ENCODE measurements around the gene ST6GALNAC5. TPM values are rescaled to one million over a fixed set of nuclear protein-coding genes. Genes with fewer than 3 reads are reported as not detected.
A peak's percentile ranks its signal among the peaks of the same experiment; 100 is the strongest.

Gene ST6GALNAC5
- total and polyA plus RNA-seq, 9 donors, result 2.9 to 21.0 (median 9.9) TPM

DNA sequence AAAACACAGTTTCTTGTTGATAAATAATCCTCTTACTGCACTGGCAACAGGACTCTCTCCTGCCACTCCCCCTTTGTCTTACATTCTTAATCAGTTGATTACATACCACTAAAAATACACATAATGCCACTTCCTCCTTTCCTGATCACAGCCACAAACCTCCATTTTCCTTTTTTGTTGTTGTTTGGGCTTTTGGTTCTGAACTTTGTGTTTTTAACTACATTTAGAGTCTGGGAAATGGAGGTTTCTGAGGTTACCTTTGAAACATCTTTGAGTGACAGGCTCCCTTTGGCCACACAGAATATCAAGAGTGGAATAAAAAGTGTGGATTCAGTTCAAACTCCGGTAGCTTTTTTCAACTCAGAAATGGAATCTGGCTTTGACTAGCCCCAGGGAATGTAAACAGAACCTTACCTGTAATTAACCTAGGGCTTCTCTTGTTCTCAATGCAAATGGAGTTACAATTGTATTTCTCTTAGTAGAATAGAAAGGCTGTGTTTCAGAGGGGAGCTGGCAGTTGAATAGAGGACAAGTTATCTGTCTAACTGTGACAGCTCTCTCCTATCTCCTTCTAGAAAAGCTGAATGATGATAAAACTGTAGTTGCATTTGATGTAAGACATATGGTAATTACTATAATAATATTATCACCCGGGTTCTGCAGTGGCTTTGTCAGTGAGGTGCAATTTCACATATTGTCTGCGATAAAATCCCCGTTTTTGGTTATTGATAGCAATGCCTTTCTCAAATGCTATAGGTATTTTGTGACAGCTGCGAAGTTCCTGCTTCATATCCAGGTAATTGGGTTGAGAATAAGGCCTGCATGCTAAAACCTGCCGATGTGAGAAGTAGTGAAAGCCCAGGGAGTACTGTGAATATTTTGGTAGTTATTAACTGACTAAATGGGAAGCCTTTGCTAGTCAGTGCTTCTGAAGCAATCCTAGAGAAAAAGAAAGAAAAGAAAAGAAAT lies 66.9 kb downstream of the ST6GALNAC5 start:
- peaks cover 8% of the 10 kb centered on the region for H3K4me1 ChIP-seq (ENCODE audit: insufficient read depth)
- intact Hi-C loops (cut with DNase I), result no loop called here
- H3K36me3 ChIP-seq, result no peaks in the 10 kb centered on the region
- no peaks in the 10 kb centered on the region for H3K27me3 ChIP-seq
- peak overlapping the region in 1 of 2 donors; percentile 62 for H3K27ac ChIP-seq
- TF ChIP-seq POLR2A (IDR thresholded peaks at IDR 0.05) (no peak), EP300 (IDR thresholded peaks at IDR 0.05) (no peak)
- TF ChIP-seq, protein P1, sequence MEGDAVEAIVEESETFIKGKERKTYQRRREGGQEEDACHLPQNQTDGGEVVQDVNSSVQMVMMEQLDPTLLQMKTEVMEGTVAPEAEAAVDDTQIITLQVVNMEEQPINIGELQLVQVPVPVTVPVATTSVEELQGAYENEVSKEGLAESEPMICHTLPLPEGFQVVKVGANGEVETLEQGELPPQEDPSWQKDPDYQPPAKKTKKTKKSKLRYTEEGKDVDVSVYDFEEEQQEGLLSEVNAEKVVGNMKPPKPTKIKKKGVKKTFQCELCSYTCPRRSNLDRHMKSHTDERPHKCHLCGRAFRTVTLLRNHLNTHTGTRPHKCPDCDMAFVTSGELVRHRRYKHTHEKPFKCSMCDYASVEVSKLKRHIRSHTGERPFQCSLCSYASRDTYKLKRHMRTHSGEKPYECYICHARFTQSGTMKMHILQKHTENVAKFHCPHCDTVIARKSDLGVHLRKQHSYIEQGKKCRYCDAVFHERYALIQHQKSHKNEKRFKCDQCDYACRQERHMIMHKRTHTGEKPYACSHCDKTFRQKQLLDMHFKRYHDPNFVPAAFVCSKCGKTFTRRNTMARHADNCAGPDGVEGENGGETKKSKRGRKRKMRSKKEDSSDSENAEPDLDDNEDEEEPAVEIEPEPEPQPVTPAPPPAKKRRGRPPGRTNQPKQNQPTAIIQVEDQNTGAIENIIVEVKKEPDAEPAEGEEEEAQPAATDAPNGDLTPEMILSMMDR (IDR thresholded peaks at IDR 0.05), result no peak
- 43 to 52% (median 43%) methylated on average over 6 of the region's 6 CpGs for WGBS, 3 donors
- no peak overlapping the region for H3K4me3 ChIP-seq
- H3K9me3 ChIP-seq, result no peaks in the 10 kb centered on the region
- no peak for DNase-seq

DNA sequence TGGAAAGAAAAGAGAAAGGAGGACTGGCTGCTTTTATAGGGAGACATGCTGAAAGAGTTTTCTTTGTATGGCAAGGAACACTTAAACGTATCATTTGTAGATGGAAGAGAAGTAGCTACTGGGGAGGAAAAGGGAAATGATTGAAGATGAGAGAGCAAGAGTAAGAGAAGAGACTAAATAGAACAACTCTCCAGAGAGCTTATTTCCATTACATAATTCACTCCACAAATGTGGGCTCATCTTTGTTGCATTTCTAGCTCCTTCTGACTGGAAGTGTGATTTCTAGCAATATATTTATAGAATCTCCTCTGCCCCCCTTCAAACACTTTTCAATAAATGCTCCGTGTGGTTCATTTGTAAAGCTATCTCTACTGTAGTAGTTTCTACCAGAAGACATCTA lies 71.0 kb downstream of the ST6GALNAC5 start:
- TF ChIP-seq, protein P1 (IDR thresholded peaks at IDR 0.05), result no peak
- TF ChIP-seq POLR2A (IDR thresholded peaks at IDR 0.05) (no peak), EP300 (IDR thresholded peaks at IDR 0.05) (no peak)
- H3K36me3 ChIP-seq, result no peaks in the 10 kb centered on the region
- H3K4me3 ChIP-seq, result no peak overlapping the region
- peaks cover 6% of the 10 kb centered on the region for H3K4me1 ChIP-seq (ENCODE audit: insufficient read depth)
- intact Hi-C loops (cut with DNase I), result no loop called here
- peak overlapping the region in 1 of 2 donors; percentile 29 for H3K27ac ChIP-seq
- H3K9me3 ChIP-seq, result no peaks in the 10 kb centered on the region
- DNase-seq, result no peak
- H3K27me3 ChIP-seq, result no peaks in the 10 kb centered on the region
- WGBS, 3 donors, result 37 to 56% (median 48%) methylated on average over 2 of the region's 2 CpGs

DNA sequence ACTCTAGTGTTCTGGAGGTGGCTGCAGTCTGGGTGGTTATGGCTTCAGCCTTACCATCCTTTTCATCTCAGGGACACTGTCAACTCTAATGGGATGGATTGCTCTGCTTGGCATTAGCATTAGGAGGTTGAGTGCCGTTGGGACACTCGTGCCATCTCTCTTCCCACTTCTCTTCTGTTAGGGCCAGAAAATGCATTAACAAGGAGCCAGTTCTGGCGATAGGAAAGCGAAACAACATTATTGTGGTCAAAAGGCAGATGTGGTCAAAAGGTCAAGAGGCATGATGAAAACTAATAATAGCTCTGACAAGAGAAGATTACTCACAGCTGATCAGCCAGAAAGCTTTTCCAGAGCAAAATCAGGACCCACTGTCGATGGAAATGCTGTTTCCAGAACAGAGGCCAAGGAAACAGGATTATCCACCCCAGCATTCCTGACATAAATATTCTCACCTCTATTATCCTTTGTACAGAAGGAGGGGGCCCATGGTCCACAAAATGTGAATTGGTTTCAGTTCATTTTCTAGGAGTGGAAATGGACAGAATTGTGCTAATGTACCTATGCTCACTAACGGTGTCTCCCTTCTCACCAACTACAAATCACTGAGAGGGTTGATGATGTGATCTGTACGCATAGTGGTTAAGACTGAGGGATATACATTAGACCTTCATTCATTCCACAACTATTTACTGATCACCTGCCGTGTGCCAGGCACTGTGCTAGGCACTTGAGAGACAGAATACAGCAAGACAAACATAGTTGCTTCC lies 72.0 kb downstream of the ST6GALNAC5 start:
- no peak overlapping the region for H3K27ac ChIP-seq
- H3K9me3 ChIP-seq, result no peaks in the 10 kb centered on the region
- no peaks in the 10 kb centered on the region for H3K36me3 ChIP-seq
- H3K4me3 ChIP-seq, result no peak overlapping the region
- no peak for DNase-seq
- 39 to 43% (median 41%) methylated on average over 8 of the region's 8 CpGs for WGBS, 3 donors
- peaks cover 8% of the 10 kb centered on the region for H3K4me1 ChIP-seq (ENCODE audit: insufficient read depth)
- intact Hi-C loops (cut with DNase I), result no loop called here
- no peaks in the 10 kb centered on the region for H3K27me3 ChIP-seq
- TF ChIP-seq EP300 (IDR thresholded peaks at IDR 0.05) (no peak), POLR2A (IDR thresholded peaks at IDR 0.05) (no peak)
- TF ChIP-seq, protein P1 (IDR thresholded peaks at IDR 0.05), result no peak

DNA sequence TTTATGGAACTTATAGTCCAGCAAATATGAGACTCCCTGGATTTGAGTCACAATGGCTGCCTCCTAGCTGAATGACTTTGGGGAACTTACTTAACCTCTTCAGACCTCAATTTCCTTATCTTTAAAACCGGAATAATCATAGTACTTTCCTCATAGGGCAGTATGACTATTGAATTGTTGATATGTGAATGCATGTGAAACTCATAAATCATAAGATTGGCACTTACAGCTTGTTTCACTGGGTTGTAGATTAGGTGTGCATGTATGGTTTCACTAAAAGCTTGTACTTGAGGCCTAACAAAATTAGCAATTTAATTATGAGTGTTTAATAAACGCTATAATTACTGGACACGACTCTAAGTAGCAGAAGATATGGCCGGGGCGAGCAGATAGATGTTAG lies 72.5 kb downstream of the ST6GALNAC5 start:
- Histone ChIP-seq H3K36me3 (no peaks in the 10 kb centered on the region), H3K27me3 (no peaks in the 10 kb centered on the region), H3K4me3 (no peak overlapping the region), H3K4me1 (ENCODE audit: insufficient read depth) (peaks cover 10% of the 10 kb centered on the region), H3K27ac (no peak overlapping the region), H3K9me3 (no peaks in the 10 kb centered on the region)
- TF ChIP-seq POLR2A (IDR thresholded peaks at IDR 0.05), result no peak
- TF ChIP-seq EP300 (IDR thresholded peaks at IDR 0.05), result no peak
- TF ChIP-seq, protein P1 (IDR thresholded peaks at IDR 0.05), result no peak
- WGBS, 3 donors, result 87 to 92% (median 90%) methylated on average over 5 of the region's 5 CpGs
- intact Hi-C loops (cut with DNase I), result no loop called here
- no peak for DNase-seq

Data from ovary (tissue), 9 donors.